Panc1 (cell line): ENCODE measurements around the gene POLD3. TPM values are rescaled to one million over a fixed set of nuclear protein-coding genes. Genes with fewer than 3 reads are reported as not detected.

Source experiments
- ATAC-seq: fragments of 200-7000 bp; cut with Tn5 transposase; 2 replicates; pipeline ENCODE4 v1.9.1; 2020; ENCODE audit warnings: mild to moderate bottlenecking, moderate library complexity
- BruUV-seq: library from RNA; stranded (reverse); fragments of 400-500 nt; replicated peaks from 2 replicates; lab custom pipeline; 2021; lab: Mats Ljungman, UMichigan
- CTCF ChIA-PET: fragments of 300-600 bp; sonication (Branson Sonifier 250); formaldehyde crosslinking; loops from one replicate; lab custom pipeline; 2022; ENCODE audit warnings: antibody characterized with exemption; lab: Charles Lee
- POLR2A ChIA-PET: fragments of 300-600 bp; sonication (Branson Sonifier 250); formaldehyde crosslinking; loops from one replicate; lab custom pipeline; 2022; ENCODE audit warnings: antibody characterized with exemption; lab: Charles Lee
- DNase-seq: peaks from one replicate; pipeline ENCODE4 v3.0.0-alpha.2; 2010; ENCODE audit warnings: low read depth, low spot score
- H3K27ac ChIP-seq: 2 replicates; pipeline ENCODE4 v1.5.1; 2011; ENCODE audit warnings: mild to moderate bottlenecking, low read length, inconsistent platforms
- H3K27me3 ChIP-seq: fragments of 200-500 bp; sonication (Bioruptor generic); 2 replicates; pipeline ENCODE4 v1.6.0; 2014; ENCODE audit warnings: low read length, inconsistent platforms; ENCODE audit not compliant: control insufficient read depth, insufficient read depth
- H3K36me3 ChIP-seq: fragments of 200-500 bp; sonication (Bioruptor generic); 2 replicates; pipeline ENCODE4 v1.5.1; 2014; ENCODE audit warnings: inconsistent platforms, mild to moderate bottlenecking, low read length, moderate library complexity; ENCODE audit not compliant: control insufficient read depth, insufficient read depth
- H3K4me1 ChIP-seq: 2 replicates; pipeline ENCODE4 v1.5.1; 2011; ENCODE audit warnings: inconsistent platforms, mild to moderate bottlenecking, low read length, moderate library complexity; ENCODE audit not compliant: control insufficient read depth, insufficient read depth
- H3K4me3 ChIP-seq, 2 experiments: 2 replicates each; pipeline ENCODE4 v1.5.1; 2011 to 2012; ENCODE audit warnings: low read depth in 2 of 2, low read length in 2 of 2, mild to moderate bottlenecking in 2 of 2, inconsistent platforms in 1 of 2, moderate library complexity in 1 of 2
- H3K9me3 ChIP-seq: fragments of 200-500 bp; sonication (Bioruptor generic); 2 replicates; pipeline ENCODE4 v1.5.1; 2014; ENCODE audit warnings: low read depth, mild to moderate bottlenecking, inconsistent platforms, low read length, moderate library complexity; ENCODE audit not compliant: control insufficient read depth, insufficient read depth
- POLR2AphosphoS5 ChIP-seq: IDR thresholded peaks from 2 replicates; pipeline ENCODE4 v1.6.1; 2012; ENCODE audit warnings: mild to moderate bottlenecking, low read depth, low read length, moderate library complexity
- SIN3A ChIP-seq: IDR thresholded peaks from 2 replicates; pipeline ENCODE4 v1.6.1; 2012; ENCODE audit warnings: low read depth, mild to moderate bottlenecking, low read length, moderate library complexity, borderline replicate concordance; ENCODE audit not compliant: insufficient read depth
- TCF7L2 ChIP-seq: IDR thresholded peaks from 2 replicates; pipeline ENCODE4 v1.6.1; 2011; ENCODE audit warnings: mild to moderate bottlenecking, low read depth, low read length, inconsistent platforms
- in situ Hi-C: cut with HindIII; loops from 2 replicates; pipeline ENCODE4 v1.10.0; 2016; ENCODE audit warnings: low sequenced_read_pairs, low pct_unique_long_range_greater_than_20kb
- intact Hi-C: fragments of 100-400 bp; cut with micrococcal nuclease; formaldehyde crosslinking; loops from one replicate; pipeline ENCODE4 v1.10.0; 2022; ENCODE audit not compliant: unreplicated experiment
- total RNA-seq: library from RNA; stranded (reverse); gene quantifications from one replicate; pipeline ENCODE4 v1.2.1, GENCODE V29; 2021; ENCODE audit not compliant: unreplicated experiment
- TF ChIP-seq, protein P1 (sequence below): fragments of 450-650 bp; IDR thresholded peaks from 2 replicates; pipeline ENCODE4 v1.5.1; 2017; ENCODE audit warnings: mild to moderate bottlenecking
- TF ChIP-seq, protein P2 (sequence below), 2 experiments: IDR thresholded peaks; 2 replicates each; pipeline ENCODE4 v1.6.1; 2011 to 2012; ENCODE audit warnings: low read depth in 2 of 2, control low read depth in 1 of 2, low read length in 1 of 2, mild to moderate bottlenecking in 1 of 2, moderate library complexity in 1 of 2; ENCODE audit not compliant: insufficient read depth in 1 of 2

The POLD3 gene
- total RNA-seq, 1 experiment from 2014 or later, result 31.7 TPM

DNA sequence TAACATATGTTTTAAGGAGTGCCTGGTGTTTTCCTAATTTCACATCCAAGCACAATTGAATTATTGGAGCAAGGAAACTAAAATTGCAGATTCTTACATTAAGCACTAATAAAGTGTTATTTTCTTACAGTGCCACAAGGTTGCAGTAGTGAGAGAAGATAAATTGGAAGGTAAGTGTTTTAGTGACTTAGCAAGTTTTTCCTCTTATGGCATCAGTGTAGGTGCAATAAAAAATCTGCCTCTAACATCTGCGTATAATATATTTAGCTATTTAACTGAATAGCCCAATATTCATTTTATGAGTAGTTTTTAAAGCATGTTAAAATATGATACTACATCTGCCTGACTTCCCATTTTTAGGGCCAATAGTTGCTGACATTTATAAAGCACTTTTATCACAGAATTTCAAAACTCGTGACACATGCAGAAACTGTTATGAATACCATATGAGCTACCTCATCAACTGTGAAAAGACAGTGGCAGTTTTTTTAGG is 19.0 kb downstream of the POLD3 start:
- H3K4me3 ChIP-seq, result no peak overlapping the region
- TF ChIP-seq TCF7L2, result no peak
- TF ChIP-seq, protein P1, sequence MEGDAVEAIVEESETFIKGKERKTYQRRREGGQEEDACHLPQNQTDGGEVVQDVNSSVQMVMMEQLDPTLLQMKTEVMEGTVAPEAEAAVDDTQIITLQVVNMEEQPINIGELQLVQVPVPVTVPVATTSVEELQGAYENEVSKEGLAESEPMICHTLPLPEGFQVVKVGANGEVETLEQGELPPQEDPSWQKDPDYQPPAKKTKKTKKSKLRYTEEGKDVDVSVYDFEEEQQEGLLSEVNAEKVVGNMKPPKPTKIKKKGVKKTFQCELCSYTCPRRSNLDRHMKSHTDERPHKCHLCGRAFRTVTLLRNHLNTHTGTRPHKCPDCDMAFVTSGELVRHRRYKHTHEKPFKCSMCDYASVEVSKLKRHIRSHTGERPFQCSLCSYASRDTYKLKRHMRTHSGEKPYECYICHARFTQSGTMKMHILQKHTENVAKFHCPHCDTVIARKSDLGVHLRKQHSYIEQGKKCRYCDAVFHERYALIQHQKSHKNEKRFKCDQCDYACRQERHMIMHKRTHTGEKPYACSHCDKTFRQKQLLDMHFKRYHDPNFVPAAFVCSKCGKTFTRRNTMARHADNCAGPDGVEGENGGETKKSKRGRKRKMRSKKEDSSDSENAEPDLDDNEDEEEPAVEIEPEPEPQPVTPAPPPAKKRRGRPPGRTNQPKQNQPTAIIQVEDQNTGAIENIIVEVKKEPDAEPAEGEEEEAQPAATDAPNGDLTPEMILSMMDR, result peak; percentile 68; the same call in 1 of the 2 replicates
- peaks cover 31% of the 10 kb centered on the region for H3K36me3 ChIP-seq
- BruUV-seq, result no TSS peak
- no peaks in the 10 kb centered on the region for H3K9me3 ChIP-seq
- H3K27me3 ChIP-seq, result no peaks in the 10 kb centered on the region
- intact Hi-C loops (loop anchor here (5.0 kb wide), 1 partner anchor 116 kb away; no protein-coding TSS in a partner anchor), in situ Hi-C loops (no loop called here)
- ChIA-PET POLR2A (no interaction called here), CTCF (no interaction called here)
- no peak overlapping the region for H3K27ac ChIP-seq
- H3K4me1 ChIP-seq, result no peaks in the 10 kb centered on the region
- DNase-seq, result peak; percentile 25
- no peak for ATAC-seq

DNA sequence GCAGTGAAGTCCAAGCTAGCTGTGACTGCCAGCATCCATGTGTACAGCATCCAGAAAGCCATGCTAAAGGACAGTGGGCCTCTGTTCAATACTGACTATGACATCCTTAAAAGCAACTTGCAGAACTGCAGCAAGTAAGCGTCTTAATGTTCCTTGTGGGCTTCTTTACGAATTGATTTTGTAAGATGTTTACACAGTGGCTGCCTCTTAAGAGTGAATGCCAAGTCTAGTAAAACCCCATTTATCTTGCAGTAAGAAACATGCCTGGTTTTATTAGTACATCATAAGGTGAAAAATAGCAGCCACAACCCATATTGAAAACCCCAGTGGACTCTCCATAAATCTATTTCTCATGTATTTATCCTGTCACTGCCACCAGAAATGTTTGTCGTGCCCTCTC is 20.5 kb downstream of the POLD3 start:
- no peak overlapping the region for H3K4me3 ChIP-seq
- peaks cover 31% of the 10 kb centered on the region for H3K36me3 ChIP-seq
- ChIA-PET CTCF (no interaction called here), POLR2A (no interaction called here)
- H3K4me1 ChIP-seq, result no peaks in the 10 kb centered on the region
- no peak for ATAC-seq
- H3K27me3 ChIP-seq, result no peaks in the 10 kb centered on the region
- H3K9me3 ChIP-seq, result no peaks in the 10 kb centered on the region
- TF ChIP-seq, protein P2, sequence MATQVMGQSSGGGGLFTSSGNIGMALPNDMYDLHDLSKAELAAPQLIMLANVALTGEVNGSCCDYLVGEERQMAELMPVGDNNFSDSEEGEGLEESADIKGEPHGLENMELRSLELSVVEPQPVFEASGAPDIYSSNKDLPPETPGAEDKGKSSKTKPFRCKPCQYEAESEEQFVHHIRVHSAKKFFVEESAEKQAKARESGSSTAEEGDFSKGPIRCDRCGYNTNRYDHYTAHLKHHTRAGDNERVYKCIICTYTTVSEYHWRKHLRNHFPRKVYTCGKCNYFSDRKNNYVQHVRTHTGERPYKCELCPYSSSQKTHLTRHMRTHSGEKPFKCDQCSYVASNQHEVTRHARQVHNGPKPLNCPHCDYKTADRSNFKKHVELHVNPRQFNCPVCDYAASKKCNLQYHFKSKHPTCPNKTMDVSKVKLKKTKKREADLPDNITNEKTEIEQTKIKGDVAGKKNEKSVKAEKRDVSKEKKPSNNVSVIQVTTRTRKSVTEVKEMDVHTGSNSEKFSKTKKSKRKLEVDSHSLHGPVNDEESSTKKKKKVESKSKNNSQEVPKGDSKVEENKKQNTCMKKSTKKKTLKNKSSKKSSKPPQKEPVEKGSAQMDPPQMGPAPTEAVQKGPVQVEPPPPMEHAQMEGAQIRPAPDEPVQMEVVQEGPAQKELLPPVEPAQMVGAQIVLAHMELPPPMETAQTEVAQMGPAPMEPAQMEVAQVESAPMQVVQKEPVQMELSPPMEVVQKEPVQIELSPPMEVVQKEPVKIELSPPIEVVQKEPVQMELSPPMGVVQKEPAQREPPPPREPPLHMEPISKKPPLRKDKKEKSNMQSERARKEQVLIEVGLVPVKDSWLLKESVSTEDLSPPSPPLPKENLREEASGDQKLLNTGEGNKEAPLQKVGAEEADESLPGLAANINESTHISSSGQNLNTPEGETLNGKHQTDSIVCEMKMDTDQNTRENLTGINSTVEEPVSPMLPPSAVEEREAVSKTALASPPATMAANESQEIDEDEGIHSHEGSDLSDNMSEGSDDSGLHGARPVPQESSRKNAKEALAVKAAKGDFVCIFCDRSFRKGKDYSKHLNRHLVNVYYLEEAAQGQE (IDR thresholded peaks at IDR 0.05; ENCODE audit: insufficient read depth in 1 of 2, low read depth in 2 of 2, low read length in 1 of 2), result no peak
- TF ChIP-seq TCF7L2 (no peak), SIN3A (no peak), POLR2AphosphoS5 (no peak)
- TF ChIP-seq, protein P1, result no peak
- in situ Hi-C loops, result no loop called here
- DNase-seq, result no peak
- BruUV-seq, result no TSS peak
- no peak overlapping the region for H3K27ac ChIP-seq
- intact Hi-C loops, result loop anchor here (5.0 kb wide), 1 partner anchor 114 kb away; no protein-coding TSS in a partner anchor
